ENCODE data around the gene MYO9B. TPM values are rescaled to one million over a fixed set of nuclear protein-coding genes. Genes with fewer than 3 reads are reported as not detected.

MYO9B gene
- total RNA-seq, 6 experiments from 2014 or later: 25.4 to 38.7 (median 36.0) TPM

DNA sequence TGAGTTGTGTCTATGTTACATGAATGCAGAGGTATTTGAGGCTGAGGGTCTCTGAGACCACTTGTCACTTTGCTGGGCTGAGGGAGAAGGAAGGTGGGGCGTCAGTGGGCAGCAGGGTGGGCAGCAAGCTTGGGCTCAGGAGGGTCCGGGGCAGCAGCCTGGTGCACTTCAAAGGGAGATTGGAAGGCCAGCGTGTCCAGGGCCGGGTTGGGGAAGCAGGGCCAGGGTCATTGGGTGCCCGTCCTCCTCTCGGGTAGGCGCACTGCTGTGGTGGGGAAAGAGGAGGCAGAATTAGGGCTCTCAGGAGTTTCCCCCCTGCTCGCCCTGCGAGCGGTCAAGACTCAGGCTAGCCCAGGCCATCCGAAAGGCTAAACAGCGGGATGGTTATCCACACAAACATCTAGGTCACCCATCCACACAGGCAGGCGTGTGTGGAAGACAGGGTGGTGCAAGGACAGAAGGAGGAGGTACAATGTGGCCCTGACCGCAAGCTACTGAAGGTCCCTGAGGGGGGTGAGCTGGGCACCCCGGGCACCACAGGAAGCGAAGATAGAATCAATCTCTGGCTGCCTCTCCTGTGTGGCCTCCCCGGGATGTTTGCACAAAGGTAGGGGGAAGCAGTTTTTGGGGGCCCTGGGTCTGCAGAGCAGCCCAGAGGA, 37.7 kb downstream of the MYO9B start:
- Histone ChIP-seq H3K27ac (peak overlapping the region in 2 of 3 donors; percentile 17 to 75), H3K36me3 (no peaks in the 10 kb centered on the region), H3K27me3 (no peaks in the 10 kb centered on the region), H3K4me1 (peaks cover 0 to 38% (median 15%) of the 10 kb centered on the region in 4 donors), H3K4me3 (no peak overlapping the region), H3K9me3 (no peaks in the 10 kb centered on the region)
- intact Hi-C loops (cut with DNase I): no loop called here
- TF ChIP-seq, protein P1, sequence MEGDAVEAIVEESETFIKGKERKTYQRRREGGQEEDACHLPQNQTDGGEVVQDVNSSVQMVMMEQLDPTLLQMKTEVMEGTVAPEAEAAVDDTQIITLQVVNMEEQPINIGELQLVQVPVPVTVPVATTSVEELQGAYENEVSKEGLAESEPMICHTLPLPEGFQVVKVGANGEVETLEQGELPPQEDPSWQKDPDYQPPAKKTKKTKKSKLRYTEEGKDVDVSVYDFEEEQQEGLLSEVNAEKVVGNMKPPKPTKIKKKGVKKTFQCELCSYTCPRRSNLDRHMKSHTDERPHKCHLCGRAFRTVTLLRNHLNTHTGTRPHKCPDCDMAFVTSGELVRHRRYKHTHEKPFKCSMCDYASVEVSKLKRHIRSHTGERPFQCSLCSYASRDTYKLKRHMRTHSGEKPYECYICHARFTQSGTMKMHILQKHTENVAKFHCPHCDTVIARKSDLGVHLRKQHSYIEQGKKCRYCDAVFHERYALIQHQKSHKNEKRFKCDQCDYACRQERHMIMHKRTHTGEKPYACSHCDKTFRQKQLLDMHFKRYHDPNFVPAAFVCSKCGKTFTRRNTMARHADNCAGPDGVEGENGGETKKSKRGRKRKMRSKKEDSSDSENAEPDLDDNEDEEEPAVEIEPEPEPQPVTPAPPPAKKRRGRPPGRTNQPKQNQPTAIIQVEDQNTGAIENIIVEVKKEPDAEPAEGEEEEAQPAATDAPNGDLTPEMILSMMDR (IDR thresholded peaks at IDR 0.05): no peak
- TF ChIP-seq POLR2A (IDR thresholded peaks at IDR 0.05): no peak
- 25% methylated on average over 6 of the region's 17 CpGs for WGBS (ENCODE audit: insufficient coverage, low coverage, low lambda C conversion rate, missing lambda C conversion rate)
- peak; percentile 20 to 61 (median 46) for ATAC-seq
- DNase-seq: peak in 2 of 3 donors; percentile 53 to 66

DNA sequence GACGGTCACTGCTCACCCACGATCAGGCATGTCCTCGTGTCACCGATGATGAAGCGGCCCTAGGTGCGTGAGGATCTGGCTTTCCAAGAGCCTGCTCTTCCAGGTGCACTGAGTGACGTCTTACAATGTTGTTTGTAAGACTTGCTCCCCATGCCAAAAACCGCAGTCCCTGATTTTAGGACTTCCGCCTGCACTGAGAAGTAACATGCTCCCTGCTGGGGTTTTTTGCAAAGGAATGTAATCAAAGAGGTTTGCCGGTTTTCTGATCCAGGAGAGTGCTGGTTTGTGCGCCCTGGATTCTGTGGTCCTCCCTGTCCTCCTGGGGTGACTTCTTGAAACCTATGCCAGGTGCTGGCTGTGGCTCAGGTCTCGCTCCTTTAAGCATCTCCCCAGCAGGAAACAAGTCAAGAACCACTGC, 38.8 kb downstream of the MYO9B start:
- H3K9me3 ChIP-seq: no peaks in the 10 kb centered on the region
- peak overlapping the region in 1 of 3 donors; percentile 75 for H3K27ac ChIP-seq
- ATAC-seq: no peak
- DNase-seq: no peak
- H3K36me3 ChIP-seq: no peaks in the 10 kb centered on the region
- TF ChIP-seq POLR2A (IDR thresholded peaks at IDR 0.05): no peak
- TF ChIP-seq, protein P1 (IDR thresholded peaks at IDR 0.05): no peak
- intact Hi-C loops (cut with DNase I): no loop called here
- no peak overlapping the region for H3K4me3 ChIP-seq
- 88% methylated on average over 2 of the region's 12 CpGs for WGBS (ENCODE audit: insufficient coverage, low coverage, low lambda C conversion rate, missing lambda C conversion rate)
- H3K4me1 ChIP-seq: peaks cover 0 to 34% (median 15%) of the 10 kb centered on the region in 4 donors
- no peaks in the 10 kb centered on the region for H3K27me3 ChIP-seq

DNA sequence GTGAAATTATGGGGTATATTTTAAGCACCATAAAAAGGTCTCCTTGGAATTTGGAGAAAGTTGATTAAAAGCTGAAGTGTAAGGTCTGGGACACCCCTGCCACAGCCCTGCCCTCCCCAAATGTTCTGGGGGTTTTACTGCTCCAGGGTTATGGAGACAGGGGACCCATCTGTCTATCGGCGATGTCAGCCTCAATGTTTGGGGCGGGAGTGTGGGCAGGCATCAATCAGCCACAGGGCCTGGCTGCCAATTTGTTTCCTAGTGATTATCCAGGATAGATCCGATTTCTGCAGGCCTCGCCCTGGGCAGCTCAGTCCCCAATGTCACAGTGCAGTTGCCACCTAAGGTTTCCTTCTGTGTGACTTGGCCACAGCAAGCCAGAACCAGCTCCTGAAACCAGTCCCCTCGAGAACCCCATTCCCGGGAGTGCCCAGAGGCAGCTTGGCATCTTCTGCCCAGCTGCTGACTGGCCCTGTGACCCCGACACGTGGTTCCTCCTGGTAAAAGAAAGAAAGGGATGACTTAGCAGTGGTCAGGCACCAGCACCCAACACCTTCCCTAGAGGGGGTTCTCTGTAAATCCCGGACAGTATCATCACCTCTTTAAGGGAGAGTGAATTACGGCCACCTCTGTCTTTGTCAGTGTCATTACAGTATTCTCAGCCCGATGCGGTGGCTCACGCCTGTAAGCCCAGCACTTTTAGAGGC, 41.6 kb downstream of the MYO9B start:
- Histone ChIP-seq H3K36me3 (no peaks in the 10 kb centered on the region), H3K9me3 (no peaks in the 10 kb centered on the region), H3K27ac (no peak overlapping the region), H3K27me3 (no peaks in the 10 kb centered on the region), H3K4me3 (no peak overlapping the region), H3K4me1 (peaks cover 0 to 25% (median 11%) of the 10 kb centered on the region in 4 donors)
- TF ChIP-seq, protein P1 (IDR thresholded peaks at IDR 0.05): no peak
- TF ChIP-seq POLR2A (IDR thresholded peaks at IDR 0.05): no peak
- ATAC-seq (no peak), DNase-seq (no peak)
- intact Hi-C loops (cut with DNase I): no loop called here
- WGBS (ENCODE audit: insufficient coverage, low coverage, low lambda C conversion rate, missing lambda C conversion rate): 87% methylated on average over 3 of the region's 14 CpGs

DNA sequence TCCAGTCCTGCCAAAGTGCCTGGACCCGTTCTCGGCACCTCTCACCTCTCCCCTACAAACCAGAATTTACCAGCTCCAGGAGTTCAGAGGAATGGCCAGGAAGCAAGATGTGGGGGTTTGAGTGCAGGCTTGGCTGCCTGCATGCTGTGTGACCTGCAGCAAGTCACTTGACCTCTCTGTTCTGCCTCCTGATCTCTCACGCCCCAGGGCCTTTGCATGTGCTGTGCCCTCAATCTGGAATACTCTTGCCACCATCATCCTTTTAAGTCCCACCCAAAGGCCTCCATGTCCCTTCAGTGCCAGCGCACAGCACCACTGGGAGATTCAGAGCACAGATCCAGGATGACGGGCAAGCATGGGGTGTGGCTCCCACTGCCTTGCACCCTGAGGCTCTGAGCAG, 43.4 kb downstream of the MYO9B start:
- DNase-seq: no peak
- Histone ChIP-seq H3K4me1 (peaks cover 0 to 6% (median 0%) of the 10 kb centered on the region in 4 donors), H3K27ac (no peak overlapping the region), H3K27me3 (no peaks in the 10 kb centered on the region), H3K36me3 (no peaks in the 10 kb centered on the region), H3K9me3 (no peaks in the 10 kb centered on the region), H3K4me3 (no peak overlapping the region)
- 94% methylated on average over 3 of the region's 5 CpGs for WGBS (ENCODE audit: insufficient coverage, low coverage, low lambda C conversion rate, missing lambda C conversion rate)
- intact Hi-C loops (cut with DNase I): no loop called here
- TF ChIP-seq, protein P1 (IDR thresholded peaks at IDR 0.05): no peak
- TF ChIP-seq POLR2A (IDR thresholded peaks at IDR 0.05): no peak
- no peak for ATAC-seq

Measured in right lobe of liver (tissue), 6 donors.